ENCODE measurements around the gene CHD2.
"Not testable (repeated sequence)": the region's sequence is repeated elsewhere in the genome, so short reads cannot be mapped to it uniquely, and the experiment has no call there.

CHD2 gene

GRCh38 chr15:93037820-93038705 is 137.9 kb downstream of the CHD2 start:
- no peak for DNase-seq

GRCh38 chr15:93039562-93040287 is 139.6 kb downstream of the CHD2 start:
- not testable (repeated sequence) for DNase-seq

GRCh38 chr15:93040288-93041158 is 140.4 kb downstream of the CHD2 start:
- no peak for DNase-seq

- no peak for DNase-seq
These were observed 141.0 kb downstream of the CHD2 start for GRCh38 chr15:93041159-93041547.

GRCh38 chr15:93042211-93042610 is 142.1 kb downstream of the CHD2 start:
- no peak for DNase-seq

GRCh38 chr15:93042691-93043378 is 142.7 kb downstream of the CHD2 start:
- no peak for DNase-seq

- DNase-seq: no peak
These were observed 143.6 kb downstream of the CHD2 start for GRCh38 chr15:93043621-93044300.

GRCh38 chr15:93044301-93045190 is 144.4 kb downstream of the CHD2 start:
- no peak for DNase-seq

- DNase-seq: no peak
These were observed 145.2 kb downstream of the CHD2 start for GRCh38 chr15:93045191-93045785.

GRCh38 chr15:93046120-93046519 is 146.0 kb downstream of the CHD2 start:
- no peak for DNase-seq

GRCh38 chr15:93046721-93047120 is 146.6 kb downstream of the CHD2 start:
- no peak for DNase-seq

GRCh38 chr15:93047621-93048425 is 147.7 kb downstream of the CHD2 start:
- peak; percentile 57 to 62 for DNase-seq

GRCh38 chr15:93048426-93048721 is 148.2 kb downstream of the CHD2 start:
- DNase-seq: no peak

- no peak for DNase-seq
These were observed 148.6 kb downstream of the CHD2 start for GRCh38 chr15:93048759-93049161.

- DNase-seq: no peak
These were observed 149.1 kb downstream of the CHD2 start for GRCh38 chr15:93049233-93049632.

GRCh38 chr15:93049914-93050578 is 149.9 kb downstream of the CHD2 start:
- DNase-seq: peak; percentile 18 to 32

GRCh38 chr15:93050648-93051047 is 150.5 kb downstream of the CHD2 start:
- DNase-seq: no peak

- no peak for DNase-seq
These were observed 151.3 kb downstream of the CHD2 start for GRCh38 chr15:93051236-93052089.
